H9 (cell line): ENCODE measurements around the gene HMGCS2. TPM values are rescaled to one million over a fixed set of nuclear protein-coding genes. Genes with fewer than 3 reads are reported as not detected.

Experiments used
- DNase-seq: peaks from one replicate; pipeline ENCODE4 v3.0.0-alpha.2; 2017
- H2AFZ ChIP-seq: one replicate; pipeline ENCODE4 v1.6.1; 2013; ENCODE audit warnings: mild to moderate bottlenecking, low read length, control low read depth, moderate library complexity
- H2AK5ac ChIP-seq: 2 replicates; pipeline ENCODE4 v1.6.1; 2013; ENCODE audit warnings: low read length, control low read depth, mixed read lengths; ENCODE audit not compliant: insufficient read length
- H2BK120ac ChIP-seq: one replicate; pipeline ENCODE4 v1.6.1; 2013; ENCODE audit warnings: low read depth, mild to moderate bottlenecking, low read length, control low read depth, inconsistent platforms; ENCODE audit not compliant: poor library complexity, severe bottlenecking
- H2BK12ac ChIP-seq: 2 replicates; pipeline ENCODE4 v1.6.1; 2013; ENCODE audit warnings: low read length, control low read depth, mixed read lengths, low read depth; ENCODE audit not compliant: insufficient read length
- H2BK15ac ChIP-seq: 2 replicates; pipeline ENCODE4 v1.6.1; 2013; ENCODE audit warnings: low read depth, low read length, control low read depth
- H2BK20ac ChIP-seq: one replicate; pipeline ENCODE4 v1.6.1; 2013; ENCODE audit warnings: low read depth, mild to moderate bottlenecking, low read length, control low read depth, inconsistent platforms; ENCODE audit not compliant: poor library complexity, severe bottlenecking
- H2BK5ac ChIP-seq: 2 replicates; pipeline ENCODE4 v1.6.1; 2013; ENCODE audit warnings: low read length, control low read depth, mixed read lengths; ENCODE audit not compliant: insufficient read length
- H3K14ac ChIP-seq: 2 replicates; pipeline ENCODE4 v1.6.1; 2013; ENCODE audit warnings: low read length, control low read depth; ENCODE audit not compliant: insufficient read depth
- H3K18ac ChIP-seq: 2 replicates; pipeline ENCODE4 v1.6.1; 2013; ENCODE audit warnings: low read depth, mild to moderate bottlenecking, mixed read lengths, low read length, control low read depth; ENCODE audit not compliant: insufficient read length
- H3K23ac ChIP-seq: 2 replicates; pipeline ENCODE4 v1.6.1; 2013; ENCODE audit warnings: low read length, control low read depth, mixed read lengths, low read depth; ENCODE audit not compliant: insufficient read length
- H3K23me2 ChIP-seq: 2 replicates; pipeline ENCODE4 v1.6.1; 2013; ENCODE audit warnings: low read depth, mild to moderate bottlenecking, mixed read lengths, low read length, control low read depth; ENCODE audit not compliant: insufficient read length, poor library complexity, severe bottlenecking
- H3K27ac ChIP-seq: 2 replicates; pipeline ENCODE4 v1.5.1; 2013; ENCODE audit warnings: low read length, control low read depth, mixed read lengths, low read depth; ENCODE audit not compliant: insufficient read length
- H3K27me3 ChIP-seq: 2 replicates; pipeline ENCODE4 v1.6.1; 2013; ENCODE audit warnings: low read length, control low read depth, inconsistent platforms; ENCODE audit not compliant: insufficient read depth
- H3K4ac ChIP-seq: 2 replicates; pipeline ENCODE4 v1.6.1; 2013; ENCODE audit warnings: low read depth, mild to moderate bottlenecking, control low read depth, inconsistent platforms, low read length, moderate library complexity
- H3K4me1 ChIP-seq: 2 replicates; pipeline ENCODE4 v1.6.1; 2013; ENCODE audit warnings: low read length, control low read depth, inconsistent platforms; ENCODE audit not compliant: insufficient read depth
- H3K4me2 ChIP-seq: 2 replicates; pipeline ENCODE4 v1.6.1; 2013; ENCODE audit warnings: low read length, control low read depth, mixed read lengths; ENCODE audit not compliant: insufficient read length, insufficient read depth
- H3K56ac ChIP-seq: 2 replicates; pipeline ENCODE4 v1.6.1; 2013; ENCODE audit warnings: low read depth, mild to moderate bottlenecking, mixed read lengths, low read length, control low read depth; ENCODE audit not compliant: insufficient read length
- H3K79me1 ChIP-seq: 2 replicates; pipeline ENCODE4 v1.6.1; 2013; ENCODE audit warnings: low read depth, mild to moderate bottlenecking, moderate library complexity, low read length, control low read depth, inconsistent platforms; ENCODE audit not compliant: insufficient read depth, poor library complexity, severe bottlenecking
- H3K79me2 ChIP-seq: 2 replicates; pipeline ENCODE4 v1.6.1; 2013; ENCODE audit warnings: low read length, control low read depth, inconsistent platforms; ENCODE audit not compliant: insufficient read depth
- H3K9ac ChIP-seq: 2 replicates; pipeline ENCODE4 v1.6.1; 2013; ENCODE audit warnings: low read length, control low read depth, mixed read lengths; ENCODE audit not compliant: insufficient read length; ENCODE audit errors: extremely low read depth
- H3K9me3 ChIP-seq: one replicate; pipeline ENCODE4 v1.6.1; 2013; ENCODE audit warnings: low read depth, low read length, inconsistent platforms; ENCODE audit not compliant: control insufficient read depth
- H3T11ph ChIP-seq: one replicate; pipeline ENCODE4 v1.6.1; 2013; ENCODE audit warnings: mild to moderate bottlenecking, low read length, control low read depth, inconsistent platforms
- H4K20me1 ChIP-seq: one replicate; pipeline ENCODE4 v1.6.1; 2013; ENCODE audit not compliant: control insufficient read depth, insufficient read length, insufficient read depth
- H4K5ac ChIP-seq: 2 replicates; pipeline ENCODE4 v1.6.1; 2013; ENCODE audit warnings: low read depth, mild to moderate bottlenecking, mixed read lengths, low read length, control low read depth; ENCODE audit not compliant: insufficient read length
- H4K8ac ChIP-seq: replicated peaks from 2 replicates; pipeline ENCODE4 v1.6.1; 2013; ENCODE audit warnings: low read length, control low read depth, mixed read lengths, low read depth; ENCODE audit not compliant: insufficient read length
- H4K91ac ChIP-seq: 2 replicates; pipeline ENCODE4 v1.6.1; 2013; ENCODE audit warnings: low read depth, mild to moderate bottlenecking, moderate library complexity, mixed read lengths, low read length, control low read depth; ENCODE audit not compliant: insufficient read length
- H3K27ac Mint-ChIP-seq, 3 experiments: 2 replicates in 2 of 3; 3 replicates in 1 of 3; pipeline ENCODE4 v1.8.0; 2020 to 2021; ENCODE audit warnings: mixed read lengths in 3 of 3, mild to moderate bottlenecking in 1 of 3, moderate library complexity in 1 of 3
- H3K27me3 Mint-ChIP-seq: 2 replicates; pipeline ENCODE4 v1.8.0; 2021; ENCODE audit warnings: low read depth, mild to moderate bottlenecking, moderate library complexity, mixed read lengths
- H3K36me3 Mint-ChIP-seq, 3 experiments: 2 replicates in 2 of 3; 3 replicates in 1 of 3; pipeline ENCODE4 v1.8.0; 2020 to 2021; ENCODE audit warnings: low read depth in 3 of 3, mixed read lengths in 3 of 3; ENCODE audit not compliant: insufficient read depth in 1 of 3
- H3K4me1 Mint-ChIP-seq, 2 experiments: 2 replicates each; pipeline ENCODE4 v1.8.0; 2020; ENCODE audit warnings: mixed read lengths in 2 of 2
- H3K4me3 Mint-ChIP-seq, 2 experiments: 2 replicates in 1 of 2; 3 replicates in 1 of 2; pipeline ENCODE4 v1.8.0; 2020 to 2021; ENCODE audit warnings: mild to moderate bottlenecking in 2 of 2, mixed read lengths in 2 of 2, moderate library complexity in 1 of 2
- H3K9me3 Mint-ChIP-seq, 2 experiments: 2 replicates in 1 of 2; 3 replicates in 1 of 2; pipeline ENCODE4 v1.8.0; 2020; ENCODE audit warnings: mild to moderate bottlenecking in 2 of 2, mixed read lengths in 2 of 2, moderate library complexity in 1 of 2
- CTCF ChIP-seq: fragments of 200-600 bp; sonication (generic); conservative IDR thresholded peaks from 3 replicates; pipeline ENCODE4 v1.8.0; 2021; ENCODE audit warnings: antibody characterized with exemption, mild to moderate bottlenecking
- WGBS: extraction: QIAGEN DNeasy Blood & Tissue Kit; methylation state at CpG from one replicate; pipeline ENCODE4 v1.1.7; 2013; ENCODE audit warnings: missing lambda C conversion rate, low lambda C conversion rate, mixed read lengths; ENCODE audit not compliant: insufficient read length; ENCODE audit errors: extremely low coverage; 5-methylcytosine and 5-hydroxymethylcytosine counted together
- total RNA-seq: library from RNA; stranded (reverse); gene quantifications from 2 replicates; pipeline ENCODE4 v1.2.1, GENCODE V29; 2021

The HMGCS2 gene
- total RNA-seq, 1 experiment from 2014 or later, result not detected

- H2BK5ac ChIP-seq, result no peak overlapping the region
- no peak overlapping the region for H3T11ph ChIP-seq
- Mint-ChIP-seq H3K4me3 (no peak overlapping the region), H3K9me3 (no peaks in the 10 kb centered on the region), H3K36me3 (no peaks in the 10 kb centered on the region), H3K4me1 (no peaks in the 10 kb centered on the region), H3K27me3 (peaks cover 5% of the 10 kb centered on the region), H3K27ac (no peak overlapping the region)
- H3K9me3 ChIP-seq, result no peaks in the 10 kb centered on the region
- no peak for DNase-seq
- no peak overlapping the region for H4K8ac ChIP-seq
- no peaks in the 10 kb centered on the region for H3K79me1 ChIP-seq
- H2BK20ac ChIP-seq, result no peak overlapping the region
- no peak overlapping the region for H3K4ac ChIP-seq
- H2BK120ac ChIP-seq, result no peak overlapping the region
- no peak overlapping the region for H2AK5ac ChIP-seq
- H3K4me1 ChIP-seq, result no peaks in the 10 kb centered on the region
- H3K56ac ChIP-seq, result no peak overlapping the region
- no peak overlapping the region for H3K18ac ChIP-seq
- H4K5ac ChIP-seq, result no peak overlapping the region
- H3K27me3 ChIP-seq, result no peaks in the 10 kb centered on the region
- no peak overlapping the region for H3K14ac ChIP-seq
- TF ChIP-seq CTCF, result no peak
- no peaks in the 10 kb centered on the region for H4K20me1 ChIP-seq
- no peak overlapping the region for H3K9ac ChIP-seq
- no peak overlapping the region for H2AFZ ChIP-seq
- H4K91ac ChIP-seq, result no peak overlapping the region
- no peaks in the 10 kb centered on the region; the same call in 1 of the 2 replicates for H3K79me2 ChIP-seq
- H3K27ac ChIP-seq, result no peak overlapping the region
- no CpG with 5 or more reads among the region's 2 CpGs for WGBS
- no peak overlapping the region for H3K4me2 ChIP-seq
- no peak overlapping the region for H2BK12ac ChIP-seq
- H3K23me2 ChIP-seq, result no peaks in the 10 kb centered on the region
- H3K23ac ChIP-seq, result no peak overlapping the region
- no peak overlapping the region for H2BK15ac ChIP-seq
These were observed 49.5 kb upstream of the HMGCS2 start for GRCh38 chr1:119818181-119818580.
